Measurements from ENCODE around the gene DEFB123. TPM values are rescaled to one million over a fixed set of nuclear protein-coding genes. Genes with fewer than 3 reads are reported as not detected.

Gene DEFB123
- total and polyA plus RNA-seq, 4 donors, result not detected

DNA sequence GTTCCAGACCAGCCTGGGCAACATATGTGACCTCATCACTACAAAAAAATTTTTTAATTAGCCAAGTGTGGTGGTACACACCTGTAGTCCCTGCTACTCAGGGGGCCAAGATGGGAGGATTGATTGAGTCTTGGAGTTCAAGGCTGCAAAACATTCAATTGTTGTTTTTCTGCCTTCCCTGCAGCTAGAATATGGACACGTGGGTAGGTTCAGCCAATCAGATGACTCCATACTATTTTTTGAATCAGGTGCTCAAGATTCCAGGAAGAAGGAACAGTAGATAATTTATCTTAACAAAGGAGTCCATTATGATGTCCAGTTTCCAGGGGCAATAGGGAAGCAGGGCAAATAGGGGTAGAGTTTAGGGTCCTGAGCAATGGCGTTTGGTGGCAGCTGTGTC, 47.6 kb upstream of the DEFB123 start (continued):
- no peak for TF ChIP-seq TAF1 (conservative IDR thresholded peaks at IDR 0.05)

DNA sequence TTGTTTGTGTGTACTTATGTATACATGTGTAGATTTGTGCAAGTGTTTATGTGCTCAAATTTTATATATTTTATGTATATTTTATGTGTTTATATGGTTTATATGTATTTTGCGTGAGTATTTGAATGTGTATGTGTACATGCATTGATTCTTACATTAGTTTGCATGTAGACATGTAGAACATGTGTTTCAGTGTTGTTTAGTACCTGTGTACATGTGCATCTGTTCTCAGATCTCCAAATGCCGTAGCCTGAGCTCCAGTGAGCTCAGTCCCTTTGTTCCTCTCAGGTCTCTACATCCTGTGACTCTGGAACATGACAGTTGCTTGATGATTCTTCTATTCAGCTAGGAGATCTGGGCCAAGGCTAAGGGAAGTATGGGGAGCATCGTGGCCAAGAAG, 45.5 kb upstream of the DEFB123 start:
- Histone ChIP-seq H3K9me3 (ENCODE audit: control insufficient read depth in 4 of 4, low read length in 3 of 4) (peaks cover 0 to 2% (median 0%) of the 10 kb centered on the region in 4 donors), H3K4me1 (ENCODE audit: control insufficient read depth in 4 of 4, insufficient read depth in 4 of 4, low read length in 3 of 4) (no peaks in the 10 kb centered on the region), H3K4me3 (ENCODE audit: low read depth in 1 of 3, low read length in 3 of 3) (no peak overlapping the region), H3K27me3 (ENCODE audit: control insufficient read depth in 4 of 4, insufficient read depth in 4 of 4, low read length in 3 of 4) (peaks cover 0 to 3% (median 0%) of the 10 kb centered on the region in 4 donors), H3K27ac (ENCODE audit: low read depth in 1 of 2, low read length in 2 of 2) (no peak overlapping the region), H3K9ac (ENCODE audit: low read depth in 1 of 2, low read length in 2 of 2) (no peak overlapping the region), H3K36me3 (ENCODE audit: control insufficient read depth in 4 of 4, insufficient read depth in 3 of 4, low read depth in 1 of 4, low read length in 3 of 4) (no peaks in the 10 kb centered on the region)
- no peak for TF ChIP-seq HNF4A (conservative IDR thresholded peaks at IDR 0.05)
- 34% methylated on average over 3 of the region's 3 CpGs for WGBS
- no peak for DNase-seq (ENCODE audit: low spot score)

GRCh38 chr20:31403886-31404285, 36.5 kb upstream of the DEFB123 start:
- Histone ChIP-seq H3K27me3 (ENCODE audit: control insufficient read depth in 4 of 4, insufficient read depth in 4 of 4, low read length in 3 of 4) (no peaks in the 10 kb centered on the region), H3K4me1 (ENCODE audit: control insufficient read depth in 4 of 4, insufficient read depth in 4 of 4, low read length in 3 of 4) (no peaks in the 10 kb centered on the region), H3K9me3 (ENCODE audit: control insufficient read depth in 4 of 4, low read length in 3 of 4) (no peaks in the 10 kb centered on the region), H3K4me3 (ENCODE audit: low read depth in 1 of 3, low read length in 3 of 3) (no peak overlapping the region), H3K36me3 (ENCODE audit: control insufficient read depth in 4 of 4, insufficient read depth in 3 of 4, low read depth in 1 of 4, low read length in 3 of 4) (no peaks in the 10 kb centered on the region), H3K27ac (ENCODE audit: low read depth in 1 of 2, low read length in 2 of 2) (no peak overlapping the region), H3K9ac (ENCODE audit: low read depth in 1 of 2, low read length in 2 of 2) (no peak overlapping the region)
- DNase-seq (ENCODE audit: low spot score), result no peak
- no peak for TF ChIP-seq HNF4G (IDR thresholded peaks at IDR 0.05)
- TF ChIP-seq HNF4A (conservative IDR thresholded peaks at IDR 0.05), result no peak
- no peak for TF ChIP-seq FOXA2 (IDR thresholded peaks at IDR 0.05)
- TF ChIP-seq YY1 (IDR thresholded peaks at IDR 0.05), result no peak
- no peak for TF ChIP-seq GABPA (IDR thresholded peaks at IDR 0.05 in 1 of 2, conservative IDR thresholded peaks at IDR 0.05 in 1 of 2)
- no peak for TF ChIP-seq TAF1 (conservative IDR thresholded peaks at IDR 0.05)
- TF ChIP-seq, protein P1, sequence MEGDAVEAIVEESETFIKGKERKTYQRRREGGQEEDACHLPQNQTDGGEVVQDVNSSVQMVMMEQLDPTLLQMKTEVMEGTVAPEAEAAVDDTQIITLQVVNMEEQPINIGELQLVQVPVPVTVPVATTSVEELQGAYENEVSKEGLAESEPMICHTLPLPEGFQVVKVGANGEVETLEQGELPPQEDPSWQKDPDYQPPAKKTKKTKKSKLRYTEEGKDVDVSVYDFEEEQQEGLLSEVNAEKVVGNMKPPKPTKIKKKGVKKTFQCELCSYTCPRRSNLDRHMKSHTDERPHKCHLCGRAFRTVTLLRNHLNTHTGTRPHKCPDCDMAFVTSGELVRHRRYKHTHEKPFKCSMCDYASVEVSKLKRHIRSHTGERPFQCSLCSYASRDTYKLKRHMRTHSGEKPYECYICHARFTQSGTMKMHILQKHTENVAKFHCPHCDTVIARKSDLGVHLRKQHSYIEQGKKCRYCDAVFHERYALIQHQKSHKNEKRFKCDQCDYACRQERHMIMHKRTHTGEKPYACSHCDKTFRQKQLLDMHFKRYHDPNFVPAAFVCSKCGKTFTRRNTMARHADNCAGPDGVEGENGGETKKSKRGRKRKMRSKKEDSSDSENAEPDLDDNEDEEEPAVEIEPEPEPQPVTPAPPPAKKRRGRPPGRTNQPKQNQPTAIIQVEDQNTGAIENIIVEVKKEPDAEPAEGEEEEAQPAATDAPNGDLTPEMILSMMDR (IDR thresholded peaks at IDR 0.05; ENCODE audit: low read depth, low read length, missing input control), result no peak
- TF ChIP-seq ZBTB33 (IDR thresholded peaks at IDR 0.05), result no peak
- TF ChIP-seq ATF3 (IDR thresholded peaks at IDR 0.05), result no peak
- 47% methylated on average over 1 of the region's 1 CpG for WGBS

- H3K9ac ChIP-seq (ENCODE audit: low read depth in 1 of 2, low read length in 2 of 2), result no peak within 1 kb of the TSS
- no peak within 1 kb of the TSS for H3K4me3 ChIP-seq (ENCODE audit: low read depth in 1 of 3, low read length in 3 of 3)
- H3K27me3 ChIP-seq (ENCODE audit: control insufficient read depth in 4 of 4, insufficient read depth in 4 of 4, low read length in 3 of 4), result no peaks in the 10 kb centered on the region
- no peak for DNase-seq (ENCODE audit: low spot score)
- 38% methylated on average over 3 of the region's 3 CpGs for WGBS
- H3K4me1 ChIP-seq (ENCODE audit: control insufficient read depth in 4 of 4, insufficient read depth in 4 of 4, low read length in 3 of 4), result no peaks in the 10 kb centered on the region
- H3K36me3 ChIP-seq (ENCODE audit: control insufficient read depth in 4 of 4, insufficient read depth in 3 of 4, low read depth in 1 of 4, low read length in 3 of 4), result no peaks in the 10 kb centered on the region
- no peak within 1 kb of the TSS for H3K27ac ChIP-seq (ENCODE audit: low read depth in 1 of 2, low read length in 2 of 2)
- peaks cover 0 to 3% (median 0%) of the 10 kb centered on the region in 4 donors for H3K9me3 ChIP-seq (ENCODE audit: control insufficient read depth in 4 of 4, low read length in 3 of 4)
- TF ChIP-seq ATF3 (IDR thresholded peaks at IDR 0.05) (no peak), HNF4A (conservative IDR thresholded peaks at IDR 0.05) (no peak), HNF4G (IDR thresholded peaks at IDR 0.05) (no peak), FOXA1 (IDR thresholded peaks at IDR 0.05) (no peak), EGR1 (IDR thresholded peaks at IDR 0.05; ENCODE audit: low read depth in 2 of 2) (no peak), TAF1 (conservative IDR thresholded peaks at IDR 0.05) (no peak), RAD21 (IDR thresholded peaks at IDR 0.05) (no peak)
- TF ChIP-seq, protein P1 (IDR thresholded peaks at IDR 0.05; ENCODE audit: low read depth, low read length, missing input control), result no peak
- TF ChIP-seq, protein P2, sequence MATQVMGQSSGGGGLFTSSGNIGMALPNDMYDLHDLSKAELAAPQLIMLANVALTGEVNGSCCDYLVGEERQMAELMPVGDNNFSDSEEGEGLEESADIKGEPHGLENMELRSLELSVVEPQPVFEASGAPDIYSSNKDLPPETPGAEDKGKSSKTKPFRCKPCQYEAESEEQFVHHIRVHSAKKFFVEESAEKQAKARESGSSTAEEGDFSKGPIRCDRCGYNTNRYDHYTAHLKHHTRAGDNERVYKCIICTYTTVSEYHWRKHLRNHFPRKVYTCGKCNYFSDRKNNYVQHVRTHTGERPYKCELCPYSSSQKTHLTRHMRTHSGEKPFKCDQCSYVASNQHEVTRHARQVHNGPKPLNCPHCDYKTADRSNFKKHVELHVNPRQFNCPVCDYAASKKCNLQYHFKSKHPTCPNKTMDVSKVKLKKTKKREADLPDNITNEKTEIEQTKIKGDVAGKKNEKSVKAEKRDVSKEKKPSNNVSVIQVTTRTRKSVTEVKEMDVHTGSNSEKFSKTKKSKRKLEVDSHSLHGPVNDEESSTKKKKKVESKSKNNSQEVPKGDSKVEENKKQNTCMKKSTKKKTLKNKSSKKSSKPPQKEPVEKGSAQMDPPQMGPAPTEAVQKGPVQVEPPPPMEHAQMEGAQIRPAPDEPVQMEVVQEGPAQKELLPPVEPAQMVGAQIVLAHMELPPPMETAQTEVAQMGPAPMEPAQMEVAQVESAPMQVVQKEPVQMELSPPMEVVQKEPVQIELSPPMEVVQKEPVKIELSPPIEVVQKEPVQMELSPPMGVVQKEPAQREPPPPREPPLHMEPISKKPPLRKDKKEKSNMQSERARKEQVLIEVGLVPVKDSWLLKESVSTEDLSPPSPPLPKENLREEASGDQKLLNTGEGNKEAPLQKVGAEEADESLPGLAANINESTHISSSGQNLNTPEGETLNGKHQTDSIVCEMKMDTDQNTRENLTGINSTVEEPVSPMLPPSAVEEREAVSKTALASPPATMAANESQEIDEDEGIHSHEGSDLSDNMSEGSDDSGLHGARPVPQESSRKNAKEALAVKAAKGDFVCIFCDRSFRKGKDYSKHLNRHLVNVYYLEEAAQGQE (IDR thresholded peaks at IDR 0.05), result no peak
- TF ChIP-seq, protein P3, sequence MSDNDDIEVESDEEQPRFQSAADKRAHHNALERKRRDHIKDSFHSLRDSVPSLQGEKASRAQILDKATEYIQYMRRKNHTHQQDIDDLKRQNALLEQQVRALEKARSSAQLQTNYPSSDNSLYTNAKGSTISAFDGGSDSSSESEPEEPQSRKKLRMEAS (IDR thresholded peaks at IDR 0.05), result no peak
Observed at GRCh38 chr20:31406115-31406514, 34.3 kb upstream of the DEFB123 start, which contains the start of gene DEFB121. Gene DEFB121, minus strand, starts transcription at chr20:31406215. Its CDS starts 63 bp downstream, at chr20:31406152.
